Measurements from ENCODE around the gene EYA3.

Gene EYA3

GRCh38 chr1:28112388-28113241 is 24.2 kb upstream of the EYA3 start:
- DNase-seq (ENCODE audit: low read depth) = peak; percentile 57

- no peak for DNase-seq (ENCODE audit: low read depth)
Observed at GRCh38 chr1:28111157-28111556, 22.7 kb upstream of the EYA3 start.

DNA sequence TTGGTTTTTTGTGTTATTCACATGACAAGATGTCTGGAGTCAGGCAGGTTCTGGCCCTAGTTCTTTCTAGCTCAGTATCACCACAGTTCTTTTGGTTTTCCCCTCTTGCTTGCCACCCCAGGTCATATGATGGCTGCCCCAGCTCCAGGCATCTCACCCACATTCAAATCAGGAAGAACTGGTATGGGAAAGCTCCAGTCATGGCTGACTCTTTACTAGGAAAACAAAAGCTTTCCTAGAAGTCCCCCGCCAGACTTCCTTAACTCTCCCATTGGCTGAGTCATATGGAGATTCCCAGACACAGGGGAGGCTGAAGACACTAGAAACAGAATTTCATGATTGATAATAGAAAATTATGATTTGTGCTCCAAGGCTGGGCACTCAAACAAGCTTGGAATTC is 22.1 kb upstream of the EYA3 start:
- no peak for DNase-seq (ENCODE audit: low read depth)

DNA sequence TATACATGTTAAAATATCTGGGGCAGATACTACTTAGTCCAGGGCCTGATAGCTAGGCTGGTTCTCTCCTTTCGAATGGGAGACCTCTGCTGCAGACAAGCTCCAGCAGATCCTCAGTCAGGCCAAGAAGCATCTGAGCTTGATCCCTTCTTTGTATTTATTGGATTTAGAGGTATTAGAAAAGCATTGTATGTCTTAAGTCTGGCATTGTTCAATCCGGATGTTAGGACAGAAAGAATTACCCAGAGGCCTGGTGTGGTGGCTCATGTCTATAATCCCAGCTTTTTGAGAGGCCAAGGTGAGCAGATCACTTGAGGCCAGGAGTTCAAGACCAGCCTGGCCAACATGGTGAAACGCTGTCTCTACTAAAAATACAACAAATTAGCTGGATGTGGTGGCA is 21.2 kb upstream of the EYA3 start:
- DNase-seq (ENCODE audit: low read depth) = no peak

- no peak for DNase-seq (ENCODE audit: low read depth)
Observed at GRCh38 chr1:28108001-28108400, 19.6 kb upstream of the EYA3 start.

DNA sequence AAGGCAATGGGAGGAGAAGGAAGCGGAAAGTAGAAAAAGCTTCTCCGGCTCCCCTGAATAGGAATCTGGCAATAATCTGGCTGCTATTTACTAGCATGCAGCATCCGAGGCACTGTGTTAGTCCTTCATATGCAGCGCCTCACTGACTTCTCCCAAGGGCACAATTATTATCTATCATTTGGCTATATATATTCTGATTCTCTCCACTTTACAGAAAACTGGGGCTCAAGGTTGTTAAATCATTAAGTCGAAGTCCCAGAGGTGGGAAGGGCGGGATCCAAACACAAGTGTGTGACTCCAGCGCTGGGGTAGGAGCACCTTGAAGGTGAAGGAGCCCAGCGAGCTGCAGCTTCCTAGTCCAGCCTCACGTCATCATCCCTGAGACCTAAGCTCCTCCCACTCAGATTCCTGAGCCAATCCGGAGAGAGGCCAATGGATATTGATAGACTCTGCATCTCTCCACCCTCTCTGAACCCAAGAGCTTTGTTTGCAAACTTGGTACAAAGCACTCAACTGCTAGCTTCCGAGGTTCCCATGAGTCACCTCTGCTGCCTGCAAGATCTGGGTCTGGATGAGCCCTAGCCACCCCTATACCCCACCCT is 16.6 kb upstream of the EYA3 start:
- no peak for DNase-seq (ENCODE audit: low read depth)

DNA sequence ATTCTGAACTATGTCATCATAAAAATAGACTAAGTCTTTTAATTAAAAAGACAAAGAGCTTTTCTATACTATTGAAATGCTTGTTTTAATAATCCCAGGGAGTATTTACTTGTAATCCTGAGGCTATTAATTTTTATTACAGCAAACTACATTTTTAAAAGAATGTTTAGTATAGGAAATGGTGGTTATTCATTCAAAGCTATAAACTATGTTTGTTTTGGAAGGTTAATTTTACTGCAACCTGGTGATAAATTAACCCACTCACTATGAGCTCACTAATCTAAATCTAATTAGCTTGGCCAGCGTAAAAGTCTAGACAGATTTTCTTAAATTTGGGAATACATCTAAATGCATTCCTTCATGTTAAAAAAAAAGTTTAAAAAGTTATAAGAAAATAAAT is 13.8 kb upstream of the EYA3 start:
- DNase-seq (ENCODE audit: low read depth) = no peak

- no peak for DNase-seq (ENCODE audit: low read depth)
Observed at GRCh38 chr1:28099050-28099769, 10.8 kb upstream of the EYA3 start.

DNA sequence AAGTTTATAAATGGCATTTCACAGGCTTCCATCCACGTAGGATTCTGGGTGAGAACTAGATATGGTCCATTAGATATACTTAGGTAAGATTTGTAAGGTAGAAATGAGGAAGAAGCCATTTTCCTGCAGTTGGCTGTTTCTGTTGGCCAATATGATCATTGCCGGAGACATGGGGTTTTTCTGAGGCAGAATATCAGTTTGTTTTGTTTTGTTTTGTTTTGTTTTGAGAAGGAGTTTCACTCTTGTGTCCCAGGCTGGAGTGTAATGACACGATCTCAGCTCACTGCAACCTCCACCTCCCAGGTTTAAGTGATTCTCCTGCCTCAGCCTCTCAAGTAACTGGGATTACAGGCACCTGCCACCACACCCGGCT is 8.7 kb upstream of the EYA3 start:
- DNase-seq (ENCODE audit: low read depth) = no peak

DNA sequence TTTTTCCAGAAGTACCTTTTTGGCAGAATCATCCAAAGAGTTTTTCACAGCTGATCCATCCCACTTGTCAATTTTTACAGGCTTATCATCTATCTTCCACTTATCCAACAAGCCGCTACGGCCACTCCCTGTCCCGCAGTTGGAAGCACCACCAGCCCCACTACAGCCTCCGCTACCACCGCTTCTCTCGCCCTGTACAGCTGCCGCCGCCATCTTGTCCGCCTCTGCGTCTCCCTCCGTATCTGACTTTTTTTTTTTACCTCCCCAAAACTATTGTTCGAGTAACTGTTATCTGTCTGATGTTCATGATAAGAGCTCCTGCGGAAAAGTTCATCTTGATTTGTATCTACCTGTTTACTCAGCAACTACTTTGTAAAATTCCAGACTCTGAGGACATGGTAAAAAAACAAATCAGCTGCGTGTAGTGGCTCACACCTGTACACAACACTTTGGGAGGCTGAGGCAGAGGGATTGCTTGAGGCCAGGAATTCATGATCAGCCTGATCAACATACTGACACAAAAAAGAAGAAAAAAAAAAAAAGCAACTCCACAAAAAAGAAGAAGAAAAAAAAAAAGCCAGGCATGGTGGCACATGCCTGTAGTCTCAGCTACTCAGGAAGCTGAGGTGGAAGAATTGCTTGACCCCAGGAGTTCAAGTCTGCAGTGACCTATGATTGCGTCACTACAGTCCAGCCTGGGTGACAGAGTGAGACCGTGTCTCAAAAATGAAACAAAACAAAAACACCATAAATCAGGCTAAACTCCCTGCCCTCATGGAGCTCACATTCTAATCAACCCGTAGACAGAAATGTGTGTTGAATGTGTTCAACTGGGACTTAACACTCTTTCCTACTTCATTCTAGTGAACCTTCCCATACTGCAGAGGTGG is 8.0 kb upstream of the EYA3 start:
- DNase-seq (ENCODE audit: low read depth) = no peak

DNA sequence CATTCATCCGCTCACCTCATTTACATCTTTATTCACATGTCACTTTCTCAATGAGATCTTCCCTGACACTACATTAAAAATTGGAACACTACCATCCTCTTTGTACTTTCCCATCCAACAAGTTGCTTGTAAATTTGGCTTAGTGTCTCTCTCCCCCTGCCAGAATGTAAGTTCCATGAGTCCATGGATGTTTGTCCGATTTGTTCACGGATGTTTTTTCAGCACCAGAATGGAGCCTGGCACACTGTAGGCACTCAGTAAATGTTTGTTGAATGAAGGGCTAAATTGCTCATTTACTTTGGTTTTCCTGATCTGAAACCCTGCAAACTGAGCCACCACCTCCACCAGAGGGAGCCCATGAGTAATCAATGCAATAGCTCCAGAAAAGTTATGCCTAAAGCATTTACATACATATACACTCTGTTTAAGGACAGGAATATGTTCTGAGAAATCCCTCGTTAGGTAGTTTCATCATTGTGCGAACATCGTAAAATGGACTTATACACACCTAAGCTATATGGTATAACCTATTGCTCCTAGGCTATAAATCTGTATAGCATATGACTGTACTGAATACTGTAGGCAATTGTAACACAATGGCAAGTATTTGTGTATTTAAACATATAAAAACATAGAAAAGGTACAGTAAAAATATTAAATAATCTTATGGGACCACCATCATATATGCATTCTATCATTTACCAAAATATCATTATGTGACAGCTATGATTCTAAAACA is 2.8 kb upstream of the EYA3 start:
- DNase-seq (ENCODE audit: low read depth) = peak; percentile 42

- no peak for DNase-seq (ENCODE audit: low read depth)
Observed at GRCh38 chr1:28087614-28088167, 719 bp downstream of the EYA3 start.

- no peak for DNase-seq (ENCODE audit: low read depth)
Observed at GRCh38 chr1:28086651-28087050, 1.8 kb downstream of the EYA3 start.

DNA sequence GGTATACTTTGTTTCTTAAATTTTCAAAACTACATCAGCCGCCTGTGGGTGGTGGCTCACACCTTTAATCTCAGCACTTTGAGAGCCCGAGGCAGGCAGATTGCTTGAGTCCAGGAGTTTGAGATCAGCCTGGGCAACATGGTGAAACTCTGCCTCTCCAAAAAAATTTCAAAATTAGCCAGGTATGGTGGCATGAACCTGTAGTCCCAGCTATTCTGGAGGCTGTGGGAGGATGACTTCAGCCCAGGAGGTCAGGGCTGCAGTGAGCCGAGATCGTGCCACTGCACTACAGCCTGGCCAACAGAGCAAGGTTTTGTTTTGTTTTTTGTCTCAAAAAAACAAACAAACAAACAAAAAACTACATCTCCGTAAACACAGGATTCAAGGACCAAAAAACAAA is 3.3 kb downstream of the EYA3 start:
- DNase-seq (ENCODE audit: low read depth) = no peak

DNA sequence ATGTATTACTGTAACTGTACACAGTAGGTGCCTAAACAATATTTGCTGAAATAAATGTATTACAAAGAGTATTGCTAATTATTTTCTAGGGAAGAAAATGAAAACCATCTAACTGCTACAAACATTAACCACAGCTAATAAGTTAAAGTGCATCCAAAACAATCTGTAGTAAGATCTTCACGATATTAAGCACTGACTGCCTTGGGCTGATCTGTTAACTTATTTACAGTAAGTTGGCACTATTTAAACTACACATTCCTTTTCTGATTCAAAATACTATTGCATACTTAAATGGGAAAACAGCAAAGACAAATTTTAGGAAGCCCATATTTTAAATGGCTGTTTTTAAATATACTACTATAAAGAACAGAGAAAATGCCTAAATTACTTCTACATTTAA is 4.5 kb downstream of the EYA3 start:
- DNase-seq (ENCODE audit: low read depth) = no peak

GRCh38 chr1:28078680-28079626 is 9.5 kb downstream of the EYA3 start:
- no peak for DNase-seq (ENCODE audit: low read depth)

DNA sequence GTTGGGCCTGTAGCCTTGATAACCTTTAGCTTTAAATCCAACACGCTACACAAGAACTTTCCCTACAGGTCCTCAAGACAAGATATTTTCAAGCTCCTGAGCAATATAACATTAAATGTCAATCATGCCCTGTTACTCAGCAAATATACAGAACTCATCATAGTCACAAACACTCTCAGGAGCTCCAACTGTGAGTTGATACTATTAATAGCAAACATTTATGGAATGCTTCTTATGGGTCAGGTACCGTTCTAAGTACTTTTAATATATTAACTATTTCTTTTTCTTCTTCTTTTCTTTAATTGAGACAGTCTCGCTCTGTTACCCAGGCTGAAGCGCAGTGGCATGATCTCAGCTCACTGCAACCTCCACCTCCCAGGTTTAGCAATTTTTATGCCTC is 10.1 kb downstream of the EYA3 start:
- DNase-seq (ENCODE audit: low read depth) = no peak

GRCh38 chr1:28074892-28075511 is 13.4 kb downstream of the EYA3 start:
- DNase-seq (ENCODE audit: low read depth) = no peak

GRCh38 chr1:28073867-28074266 is 14.5 kb downstream of the EYA3 start:
- DNase-seq (ENCODE audit: low read depth) = no peak

- DNase-seq (ENCODE audit: low read depth) = no peak
Observed at GRCh38 chr1:28071813-28072212, 16.6 kb downstream of the EYA3 start.
